ENCODE data around the gene ATP6V1E1. TPM values are rescaled to one million over a fixed set of nuclear protein-coding genes. Genes with fewer than 3 reads are reported as not detected.
"Not testable (repeated sequence)": the region's sequence is repeated elsewhere in the genome, so short reads cannot be mapped to it uniquely, and the experiment has no call there.

The ATP6V1E1 gene
- 110 and 112 TPM in 2 replicates for total RNA-seq (2014; rRNA removed; shearing (Covaris generic))
- 64.5 and 68.2 TPM in 2 replicates for polyA plus RNA-seq (2014; cell fraction: nucleus; rRNA removed)

GRCh38 chr22:17628406-17629172 is at the start of gene ATP6V1E1:
ATP6V1E1 (minus strand) TSS chr22:17628749; CDS start chr22:17628635, 114 bp downstream.
- peak; percentile 90 for DNase-seq (ENCODE audit: extremely low read depth, low read depth)

- DNase-seq (ENCODE audit: extremely low read depth, low read depth) = no peak
Observed at GRCh38 chr22:17675584-17675983, 47.0 kb upstream of the ATP6V1E1 start.

- DNase-seq (ENCODE audit: extremely low read depth, low read depth) = no peak
Observed at GRCh38 chr22:17674152-17674551, 45.6 kb upstream of the ATP6V1E1 start.

- DNase-seq (ENCODE audit: extremely low read depth, low read depth) = no peak
Observed at GRCh38 chr22:17672417-17672991, 44.0 kb upstream of the ATP6V1E1 start.

GRCh38 chr22:17671521-17672092 is 43.1 kb upstream of the ATP6V1E1 start:
- DNase-seq (ENCODE audit: extremely low read depth, low read depth) = not testable (repeated sequence)

- DNase-seq (ENCODE audit: extremely low read depth, low read depth) = no peak
Observed at GRCh38 chr22:17665854-17666253, 37.3 kb upstream of the ATP6V1E1 start.

GRCh38 chr22:17665248-17665647 is 36.7 kb upstream of the ATP6V1E1 start:
- DNase-seq (ENCODE audit: extremely low read depth, low read depth) = no peak

GRCh38 chr22:17664414-17665055 is 36.0 kb upstream of the ATP6V1E1 start:
- no peak for DNase-seq (ENCODE audit: extremely low read depth, low read depth)

GRCh38 chr22:17656870-17657395 is 28.4 kb upstream of the ATP6V1E1 start:
- no peak for DNase-seq (ENCODE audit: extremely low read depth, low read depth)

GRCh38 chr22:17655289-17655688 is 26.7 kb upstream of the ATP6V1E1 start:
- no peak for DNase-seq (ENCODE audit: extremely low read depth, low read depth)

GRCh38 chr22:17648569-17648968 is 20.0 kb upstream of the ATP6V1E1 start:
- DNase-seq (ENCODE audit: extremely low read depth, low read depth) = no peak

GRCh38 chr22:17647991-17648390 is 19.4 kb upstream of the ATP6V1E1 start:
- no peak for DNase-seq (ENCODE audit: extremely low read depth, low read depth)

- DNase-seq (ENCODE audit: extremely low read depth, low read depth) = no peak
Observed at GRCh38 chr22:17647452-17647851, 18.9 kb upstream of the ATP6V1E1 start.

- not testable (repeated sequence) for DNase-seq (ENCODE audit: extremely low read depth, low read depth)
Observed at GRCh38 chr22:17642357-17642756, 13.8 kb upstream of the ATP6V1E1 start.

GRCh38 chr22:17641269-17641668 is 12.7 kb upstream of the ATP6V1E1 start:
- no peak for DNase-seq (ENCODE audit: extremely low read depth, low read depth)

GRCh38 chr22:17639247-17639741 is 10.7 kb upstream of the ATP6V1E1 start:
- peak; percentile 50 for DNase-seq (ENCODE audit: extremely low read depth, low read depth)

GRCh38 chr22:17638432-17639246 is 10.1 kb upstream of the ATP6V1E1 start, which contains the start of gene BCL2L13:
BCL2L13 (plus strand) TSS chr22:17638757; CDS start chr22:17655712, 16,955 bp downstream.
- peak; percentile 77 for DNase-seq (ENCODE audit: extremely low read depth, low read depth)

- no peak for DNase-seq (ENCODE audit: extremely low read depth, low read depth)
Observed at GRCh38 chr22:17638182-17638431, 9.6 kb upstream of the ATP6V1E1 start.

GRCh38 chr22:17637490-17638181 is 9.1 kb upstream of the ATP6V1E1 start:
- no peak for DNase-seq (ENCODE audit: extremely low read depth, low read depth)

Measured in NCI-H460 (cell line).